Measurements from ENCODE around the gene ATP10B.

ATP10B gene

GRCh38 chr5:160793530-160793899 lies 58.5 kb downstream of the ATP10B start:
- Histone ChIP-seq H4K20me1 (ENCODE audit: insufficient read depth, low read length) (no peaks in the 10 kb centered on the region), H3F3A (ENCODE audit: insufficient read depth, low read length) (no peaks in the 10 kb centered on the region), H3K36me3 (ENCODE audit: insufficient read depth, low read length) (no peaks in the 10 kb centered on the region), H3K9ac (ENCODE audit: low read length) (no peak overlapping the region), H3K79me2 (ENCODE audit: insufficient read depth, low read length) (no peaks in the 10 kb centered on the region), H3K9me3 (ENCODE audit: low read length) (no peaks in the 10 kb centered on the region), H3K27ac (ENCODE audit: low read depth, low read length, poor library complexity, severe bottlenecking) (no peak overlapping the region), H3K4me3 (ENCODE audit: low read depth, low read length, poor library complexity, severe bottlenecking) (no peak overlapping the region), H3K4me1 (ENCODE audit: insufficient read depth, low read length, severe bottlenecking) (no peaks in the 10 kb centered on the region), H3K27me3 (ENCODE audit: insufficient read depth, low read length) (no peaks in the 10 kb centered on the region; the same call in 1 of the 2 replicates), H3K4me2 (ENCODE audit: low read length) (no peak overlapping the region), H3K9me2 (ENCODE audit: low read depth, low read length) (no peaks in the 10 kb centered on the region), H2AFZ (ENCODE audit: low read length) (no peak overlapping the region)
- no peak for TF ChIP-seq CTCF (IDR thresholded peaks at IDR 0.05; ENCODE audit: low read length)
- TF ChIP-seq EZH2 (IDR thresholded peaks at IDR 0.05; ENCODE audit: borderline replicate concordance, low read length), result no peak

- Histone ChIP-seq H3K4me1 (ENCODE audit: insufficient read depth, low read length, severe bottlenecking) (no peaks in the 10 kb centered on the region), H3K9me2 (ENCODE audit: low read depth, low read length) (no peaks in the 10 kb centered on the region), H3K9me3 (ENCODE audit: low read length) (no peaks in the 10 kb centered on the region), H3K79me2 (ENCODE audit: insufficient read depth, low read length) (no peaks in the 10 kb centered on the region), H3F3A (ENCODE audit: insufficient read depth, low read length) (no peaks in the 10 kb centered on the region), H3K36me3 (ENCODE audit: insufficient read depth, low read length) (no peaks in the 10 kb centered on the region), H3K27ac (ENCODE audit: low read depth, low read length, poor library complexity, severe bottlenecking) (no peak overlapping the region), H3K27me3 (ENCODE audit: insufficient read depth, low read length) (no peaks in the 10 kb centered on the region; the same call in 1 of the 2 replicates), H3K4me3 (ENCODE audit: low read depth, low read length, poor library complexity, severe bottlenecking) (no peak overlapping the region), H4K20me1 (ENCODE audit: insufficient read depth, low read length) (no peaks in the 10 kb centered on the region), H3K4me2 (ENCODE audit: low read length) (no peak overlapping the region), H3K9ac (ENCODE audit: low read length) (no peak overlapping the region), H2AFZ (ENCODE audit: low read length) (no peak overlapping the region)
- TF ChIP-seq CTCF (IDR thresholded peaks at IDR 0.05; ENCODE audit: low read length) (no peak), EZH2 (IDR thresholded peaks at IDR 0.05; ENCODE audit: borderline replicate concordance, low read length) (no peak)
These were observed 59.1 kb downstream of the ATP10B start for GRCh38 chr5:160792732-160793529.

GRCh38 chr5:160792281-160792680 lies 59.7 kb downstream of the ATP10B start:
- TF ChIP-seq EZH2 (IDR thresholded peaks at IDR 0.05; ENCODE audit: borderline replicate concordance, low read length) (no peak), CTCF (IDR thresholded peaks at IDR 0.05; ENCODE audit: low read length) (no peak)
- Histone ChIP-seq H2AFZ (ENCODE audit: low read length) (no peak overlapping the region), H3F3A (ENCODE audit: insufficient read depth, low read length) (no peaks in the 10 kb centered on the region), H3K9me3 (ENCODE audit: low read length) (no peaks in the 10 kb centered on the region), H3K9me2 (ENCODE audit: low read depth, low read length) (no peaks in the 10 kb centered on the region), H3K79me2 (ENCODE audit: insufficient read depth, low read length) (no peaks in the 10 kb centered on the region), H3K4me2 (ENCODE audit: low read length) (no peak overlapping the region), H4K20me1 (ENCODE audit: insufficient read depth, low read length) (no peaks in the 10 kb centered on the region), H3K27ac (ENCODE audit: low read depth, low read length, poor library complexity, severe bottlenecking) (no peak overlapping the region), H3K4me3 (ENCODE audit: low read depth, low read length, poor library complexity, severe bottlenecking) (no peak overlapping the region), H3K27me3 (ENCODE audit: insufficient read depth, low read length) (no peaks in the 10 kb centered on the region; the same call in 1 of the 2 replicates), H3K9ac (ENCODE audit: low read length) (no peak overlapping the region), H3K4me1 (ENCODE audit: insufficient read depth, low read length, severe bottlenecking) (no peaks in the 10 kb centered on the region), H3K36me3 (ENCODE audit: insufficient read depth, low read length) (no peaks in the 10 kb centered on the region)
